Transverse colon (tissue), 4 donors: ENCODE results near the gene TLK1. TPM values are rescaled to one million over a fixed set of nuclear protein-coding genes. Genes with fewer than 3 reads are reported as not detected.

Experiments used
- DNase-seq: peaks from one replicate; pipeline ENCODE4 v3.0.0-alpha.2; 2019
- H3K27ac ChIP-seq, 4 donors: fragments of 200-600 bp; sonication (generic); 2 replicates each; pipeline ENCODE4 v1.5.1; 2016 to 2018; ENCODE audit warnings: inconsistent platforms in 4 of 4
- H3K27me3 ChIP-seq: fragments of 200-600 bp; sonication (generic); 2 replicates; pipeline ENCODE4 v1.5.1; 2017; ENCODE audit warnings: inconsistent platforms
- H3K36me3 ChIP-seq, 4 donors: fragments of 200-600 bp; sonication (generic); 2 replicates each; pipeline ENCODE4 v1.5.1; 2017 to 2019; ENCODE audit warnings: inconsistent platforms in 4 of 4
- H3K4me1 ChIP-seq, 4 donors: fragments of 200-600 bp; sonication (generic); 2 replicates each; pipeline ENCODE4 v1.5.1; 2017 to 2020; ENCODE audit warnings: inconsistent platforms in 4 of 4
- H3K4me3 ChIP-seq, 4 donors: fragments of 200-600 bp; sonication (generic); 1 replicate in 1 of 4; 2 replicates in 3 of 4; pipeline versions ENCODE4 v1.5.1 to v1.6.1; 2017 to 2019; ENCODE audit warnings: inconsistent platforms in 4 of 4
- H3K9me3 ChIP-seq, 2 donors: fragments of 200-600 bp; sonication (generic); 2 replicates each; pipeline ENCODE4 v1.5.1; 2017 to 2019; ENCODE audit warnings: inconsistent platforms in 2 of 2
- EP300 ChIP-seq: sonication (generic); formaldehyde crosslinking; IDR thresholded peaks from one replicate; pipeline ENCODE4 v1.6.1; 2017; ENCODE audit warnings: antibody characterized with exemption, low read depth
- POLR2A ChIP-seq: fragments of 450-650 bp; IDR thresholded peaks from one replicate; pipeline ENCODE4 v1.6.1; 2016; ENCODE audit warnings: antibody characterized with exemption, mild to moderate bottlenecking, moderate library complexity
- POLR2AphosphoS5 ChIP-seq, 3 donors: sonication (generic); formaldehyde crosslinking; IDR thresholded peaks; one replicate each; pipeline ENCODE4 v1.6.1; 2016; ENCODE audit warnings: antibody characterized with exemption in 3 of 3
- WGBS, 2 donors: methylation state at CpG; one replicate each; pipeline ENCODE4 v1.1.5; 2018; ENCODE audit warnings: low coverage in 1 of 2; 5-methylcytosine and 5-hydroxymethylcytosine counted together
- in situ Hi-C, 4 donors: fragments of 200-750 bp; cut with MboI; loops; one replicate each; pipeline versions ENCODE4 v1.15.0 to v1.15.1; 2017; ENCODE audit warnings: low sequenced_read_pairs in 3 of 4, low pct_ligation_motif_present in 1 of 4, low pct_unique_long_range_greater_than_20kb in 1 of 4
- intact Hi-C: fragments of 100-400 bp; cut with DNase I; formaldehyde crosslinking; loops from one replicate; pipeline ENCODE4 v1.15.1; 2023; ENCODE audit warnings: low total_unique reads
- total RNA-seq, 4 donors: library from RNA; depleted of rRNA; stranded (reverse); fragments of >200 nt; gene quantifications; one replicate each; pipeline ENCODE4 v1.1.0, GENCODE V29; 2016
- TF ChIP-seq, protein P1 (sequence below), 5 experiments: fragments of 200-600 bp in 3 of 5; fragments of 450-650 bp in 2 of 5; sonication (generic) in 3 of 5; IDR thresholded peaks; 1 replicate in 2 of 5; 2 replicates in 3 of 5; pipeline ENCODE4 v1.5.1; 2016 to 2017; ENCODE audit warnings: antibody characterized with exemption in 5 of 5, inconsistent platforms in 3 of 5, mild to moderate bottlenecking in 2 of 5, moderate library complexity in 1 of 5

TLK1 gene
- total RNA-seq, 4 donors from 2014 or later, result 39.6 to 76.3 (median 53.2) TPM

DNA sequence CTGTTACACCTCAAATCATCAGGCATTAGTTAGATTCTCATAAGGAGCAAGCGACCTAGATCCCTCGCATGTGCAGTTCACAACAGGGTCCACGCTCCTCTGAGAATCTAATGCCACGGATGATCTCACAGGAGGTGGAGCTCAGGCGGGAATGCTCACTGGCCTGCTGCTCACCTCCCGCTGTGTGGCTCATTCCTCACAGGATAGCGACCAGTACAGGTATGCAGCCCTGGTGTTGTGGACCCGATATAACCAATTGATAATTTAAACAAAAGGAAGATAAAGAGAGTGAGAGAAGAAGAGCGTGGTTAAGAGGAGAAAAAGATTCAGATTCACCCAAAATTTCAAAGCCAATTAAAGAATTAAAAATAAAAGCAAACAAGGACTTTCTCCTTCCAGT, 20.8 kb downstream of the TLK1 start:
- DNase-seq, result no peak
- no peaks in the 10 kb centered on the region for H3K9me3 ChIP-seq
- H3K4me1 ChIP-seq, result peaks cover 31 to 76% (median 34%) of the 10 kb centered on the region in 4 donors
- H3K4me3 ChIP-seq, result no peak overlapping the region
- TF ChIP-seq, protein P1, sequence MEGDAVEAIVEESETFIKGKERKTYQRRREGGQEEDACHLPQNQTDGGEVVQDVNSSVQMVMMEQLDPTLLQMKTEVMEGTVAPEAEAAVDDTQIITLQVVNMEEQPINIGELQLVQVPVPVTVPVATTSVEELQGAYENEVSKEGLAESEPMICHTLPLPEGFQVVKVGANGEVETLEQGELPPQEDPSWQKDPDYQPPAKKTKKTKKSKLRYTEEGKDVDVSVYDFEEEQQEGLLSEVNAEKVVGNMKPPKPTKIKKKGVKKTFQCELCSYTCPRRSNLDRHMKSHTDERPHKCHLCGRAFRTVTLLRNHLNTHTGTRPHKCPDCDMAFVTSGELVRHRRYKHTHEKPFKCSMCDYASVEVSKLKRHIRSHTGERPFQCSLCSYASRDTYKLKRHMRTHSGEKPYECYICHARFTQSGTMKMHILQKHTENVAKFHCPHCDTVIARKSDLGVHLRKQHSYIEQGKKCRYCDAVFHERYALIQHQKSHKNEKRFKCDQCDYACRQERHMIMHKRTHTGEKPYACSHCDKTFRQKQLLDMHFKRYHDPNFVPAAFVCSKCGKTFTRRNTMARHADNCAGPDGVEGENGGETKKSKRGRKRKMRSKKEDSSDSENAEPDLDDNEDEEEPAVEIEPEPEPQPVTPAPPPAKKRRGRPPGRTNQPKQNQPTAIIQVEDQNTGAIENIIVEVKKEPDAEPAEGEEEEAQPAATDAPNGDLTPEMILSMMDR (IDR thresholded peaks at IDR 0.05), result no peak
- no peak for TF ChIP-seq POLR2AphosphoS5 (IDR thresholded peaks at IDR 0.05)
- no peak for TF ChIP-seq EP300
- TF ChIP-seq POLR2A, result no peak
- no peak overlapping the region for H3K27ac ChIP-seq
- in situ Hi-C loops, result no loop called here
- intact Hi-C loops, result no loop called here
- no peaks in the 10 kb centered on the region for H3K27me3 ChIP-seq
- no peaks in the 10 kb centered on the region for H3K36me3 ChIP-seq
- 90 to 96% methylated on average over 2 to 9 of the region's 9 CpGs for WGBS, 2 donors

DNA sequence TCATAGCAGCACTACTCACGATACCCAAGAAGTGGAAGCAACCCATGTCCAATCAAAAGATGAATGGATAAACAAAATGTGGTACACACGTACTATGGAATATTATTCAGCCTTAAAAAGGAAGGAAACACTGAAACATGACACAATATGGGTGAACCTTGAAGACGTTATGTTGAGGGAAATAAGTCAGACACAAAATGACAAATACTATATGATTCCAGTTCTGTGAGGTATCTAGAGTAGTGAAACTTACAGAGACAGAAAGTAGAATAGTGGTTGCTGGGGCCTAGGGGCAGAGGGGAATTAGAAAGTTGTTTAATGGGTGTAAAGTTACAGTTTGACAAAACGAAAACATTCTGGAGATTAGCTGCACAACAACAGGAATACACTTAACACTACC, 24.7 kb downstream of the TLK1 start:
- Histone ChIP-seq H3K36me3 (no peaks in the 10 kb centered on the region), H3K4me3 (no peak overlapping the region), H3K9me3 (no peaks in the 10 kb centered on the region), H3K27ac (no peak overlapping the region), H3K27me3 (no peaks in the 10 kb centered on the region), H3K4me1 (peaks cover 4 to 63% (median 14%) of the 10 kb centered on the region in 4 donors)
- intact Hi-C loops (no loop called here), in situ Hi-C loops (no loop called here)
- no peak for TF ChIP-seq EP300
- no peak for TF ChIP-seq POLR2A
- TF ChIP-seq POLR2AphosphoS5 (IDR thresholded peaks at IDR 0.05), result no peak
- TF ChIP-seq, protein P1 (IDR thresholded peaks at IDR 0.05), result no peak
- WGBS, 2 donors, result 70 to 86% methylated on average over 3 to 4 of the region's 4 CpGs
- DNase-seq, result no peak

DNA sequence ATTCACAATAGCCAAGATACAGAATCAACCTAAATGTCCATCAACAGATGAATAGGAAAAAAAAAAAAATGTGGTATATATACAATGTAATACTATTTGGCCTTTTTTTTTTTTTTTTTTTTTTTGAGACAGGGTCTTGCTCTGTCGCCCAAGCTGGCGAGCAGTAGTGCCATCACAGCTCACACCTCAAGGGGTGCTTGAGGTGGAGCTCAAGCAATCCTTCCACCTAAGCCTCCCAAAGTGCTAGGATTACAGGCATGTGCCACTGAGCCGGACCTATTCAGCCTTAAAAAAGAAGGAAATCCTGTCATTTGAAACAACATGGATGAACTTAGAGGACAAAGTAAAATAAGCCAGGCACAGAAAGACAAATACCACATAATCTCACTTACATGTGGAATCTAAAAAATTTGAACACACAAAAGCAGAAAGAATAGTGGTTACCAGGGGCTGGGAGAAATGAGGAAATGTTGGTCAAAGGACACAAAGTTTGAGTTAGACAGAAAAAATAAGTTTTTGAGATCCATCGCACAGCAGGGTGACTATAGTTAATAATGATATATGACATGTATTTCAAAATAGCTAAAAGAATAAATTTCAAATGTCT, 26.0 kb downstream of the TLK1 start:
- H3K36me3 ChIP-seq, result no peaks in the 10 kb centered on the region
- in situ Hi-C loops (no loop called here), intact Hi-C loops (no loop called here)
- no peak overlapping the region for H3K27ac ChIP-seq
- TF ChIP-seq POLR2AphosphoS5 (IDR thresholded peaks at IDR 0.05) (no peak), EP300 (no peak), POLR2A (no peak)
- TF ChIP-seq, protein P1 (IDR thresholded peaks at IDR 0.05), result no peak
- peaks cover 0 to 50% (median 11%) of the 10 kb centered on the region in 4 donors for H3K4me1 ChIP-seq
- no peaks in the 10 kb centered on the region for H3K27me3 ChIP-seq
- 83 to 95% methylated on average over 2 to 4 of the region's 4 CpGs for WGBS, 2 donors
- no peaks in the 10 kb centered on the region for H3K9me3 ChIP-seq
- no peak for DNase-seq
- no peak overlapping the region for H3K4me3 ChIP-seq

DNA sequence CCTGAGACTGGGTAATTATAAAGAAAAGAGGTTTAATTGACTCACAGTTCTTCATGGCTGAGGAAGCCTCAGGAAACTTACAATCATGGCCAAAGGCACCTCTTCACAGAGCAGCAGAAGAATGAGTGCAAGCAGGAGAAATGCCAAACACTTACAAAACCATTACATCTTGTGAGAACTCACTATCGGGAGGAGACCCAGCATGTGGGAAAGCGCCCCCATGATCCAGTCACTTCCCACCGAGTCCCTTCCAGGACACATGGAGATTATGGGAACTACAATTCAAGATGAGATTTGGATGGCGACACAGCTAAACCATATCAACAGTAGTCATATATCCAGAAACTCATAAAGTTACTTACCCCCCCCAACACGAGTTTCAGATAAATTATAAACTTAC, 28.6 kb downstream of the TLK1 start:
- 92% methylated on average over 5 of the region's 5 CpGs; no CpG with 5 or more reads in 1 of the 2 donors for WGBS, 2 donors
- no peaks in the 10 kb centered on the region for H3K9me3 ChIP-seq
- H3K4me3 ChIP-seq, result no peak overlapping the region
- DNase-seq, result no peak
- in situ Hi-C loops, result no loop called here
- peaks cover 0 to 41% (median 4%) of the 10 kb centered on the region in 4 donors for H3K4me1 ChIP-seq
- intact Hi-C loops, result no loop called here
- TF ChIP-seq POLR2AphosphoS5 (IDR thresholded peaks at IDR 0.05) (no peak), EP300 (no peak), POLR2A (no peak)
- TF ChIP-seq, protein P1 (IDR thresholded peaks at IDR 0.05), result no peak
- H3K27ac ChIP-seq, result no peak overlapping the region
- no peaks in the 10 kb centered on the region for H3K27me3 ChIP-seq
- no peaks in the 10 kb centered on the region for H3K36me3 ChIP-seq
